GM18951 (cell line): ENCODE data around the gene KRTAP9-1.
"Not testable (repeated sequence)": the region's sequence is repeated elsewhere in the genome, so short reads cannot be mapped to it uniquely, and the experiment has no call there.

Experiments used
- POLR2A ChIP-seq: IDR thresholded peaks from 4 replicates; pipeline ENCODE4 v1.6.1; 2011; ENCODE audit warnings: mild to moderate bottlenecking; ENCODE audit not compliant: insufficient read length, insufficient read depth; ENCODE audit errors: extremely low read depth
- in situ Hi-C: fragments of 300-500 bp; cut with MboI; formaldehyde crosslinking; loops from one replicate; pipeline ENCODE4 v1.12.0; 2022; ENCODE audit warnings: low sequenced_read_pairs, mixed read lengths, inconsistent platforms; ENCODE audit not compliant: unreplicated experiment

The KRTAP9-1 gene, protein sequence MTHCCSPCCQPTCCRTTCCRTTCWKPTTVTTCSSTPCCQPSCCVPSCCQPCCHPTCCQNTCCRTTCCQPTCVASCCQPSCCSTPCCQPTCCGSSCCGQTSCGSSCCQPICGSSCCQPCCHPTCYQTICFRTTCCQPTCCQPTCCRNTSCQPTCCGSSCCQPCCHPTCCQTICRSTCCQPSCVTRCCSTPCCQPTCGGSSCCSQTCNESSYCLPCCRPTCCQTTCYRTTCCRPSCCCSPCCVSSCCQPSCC

DNA sequence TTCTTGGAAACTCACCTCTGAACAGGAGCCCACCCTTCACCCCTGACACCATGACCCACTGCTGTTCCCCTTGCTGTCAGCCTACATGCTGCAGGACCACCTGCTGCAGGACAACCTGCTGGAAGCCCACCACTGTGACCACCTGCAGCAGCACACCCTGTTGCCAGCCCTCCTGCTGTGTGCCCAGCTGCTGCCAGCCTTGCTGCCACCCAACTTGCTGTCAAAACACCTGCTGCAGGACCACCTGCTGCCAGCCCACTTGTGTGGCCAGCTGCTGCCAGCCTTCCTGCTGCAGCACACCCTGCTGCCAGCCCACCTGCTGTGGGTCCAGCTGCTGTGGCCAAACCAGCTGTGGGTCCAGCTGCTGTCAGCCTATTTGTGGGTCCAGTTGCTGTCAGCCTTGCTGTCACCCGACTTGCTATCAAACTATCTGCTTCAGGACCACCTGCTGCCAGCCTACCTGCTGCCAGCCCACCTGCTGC lies at the start of gene KRTAP9-1:
KRTAP9-1 (plus strand) TSS at position 51 of the 482 bp plus-strand sequence; CDS start at position 51, 0 bp downstream.
- in situ Hi-C loops: not testable (repeated sequence)

DNA sequence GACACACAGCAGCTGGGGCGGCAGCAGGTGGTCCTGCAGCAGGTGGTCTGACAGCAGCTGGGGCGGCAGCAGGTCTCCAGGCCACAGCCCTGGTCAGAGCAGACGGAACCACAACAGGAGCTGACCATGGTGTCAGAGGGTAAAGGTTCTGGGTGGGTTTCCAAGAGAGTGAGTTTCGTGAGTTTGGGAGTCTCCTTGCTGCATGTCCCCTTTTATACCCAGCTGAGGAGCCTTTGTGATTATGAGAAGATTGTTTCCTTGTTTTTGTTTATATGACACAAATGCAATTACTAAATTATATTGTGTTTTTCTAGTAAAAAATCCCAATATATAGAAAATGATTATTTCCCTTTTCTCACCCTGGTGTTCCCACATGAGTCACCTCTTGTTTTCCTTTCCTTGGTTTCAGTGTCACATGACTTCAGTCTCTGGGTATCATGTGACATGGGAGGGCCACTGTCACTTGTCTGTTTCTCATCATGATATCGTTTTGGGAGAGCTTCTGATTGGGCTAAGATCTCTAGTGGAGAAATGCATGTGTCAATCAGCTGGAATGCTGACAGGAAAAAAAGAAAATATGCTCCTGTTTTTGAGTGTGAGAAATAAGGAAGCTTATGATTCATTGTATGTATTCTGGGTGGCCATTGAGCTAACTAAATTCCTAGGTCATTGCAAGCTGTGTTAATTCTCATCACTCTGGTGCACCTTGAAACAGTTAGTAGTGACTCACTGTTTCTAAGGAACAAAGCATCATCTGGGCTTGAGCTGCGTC lies 49.1 kb upstream of the KRTAP9-1 start, which contains the start of gene KRTAP4-6:
KRTAP4-6 (minus strand) TSS at position 185 of the 772 bp plus-strand sequence; CDS start at position 128, 57 bp downstream.
- in situ Hi-C loops: no loop called here
- TF ChIP-seq POLR2A: no peak

DNA sequence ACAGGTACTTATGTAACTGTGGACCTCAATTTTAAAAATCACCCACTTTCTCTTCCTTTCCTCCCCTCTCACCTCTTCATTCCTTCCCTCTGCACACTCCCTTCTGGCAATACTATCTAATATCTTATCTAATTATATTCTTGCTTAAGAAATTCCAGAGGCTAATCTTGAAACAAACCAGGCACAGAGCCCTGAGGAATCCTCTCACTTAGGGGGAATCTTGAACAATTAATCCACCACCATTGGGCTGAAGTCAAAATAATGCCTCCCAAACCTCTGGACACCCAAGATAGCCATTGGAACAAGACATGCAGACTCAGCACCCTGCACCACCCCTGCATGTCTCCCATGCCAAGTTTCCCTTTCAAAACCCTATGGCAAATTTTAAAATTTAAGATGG lies 48.3 kb upstream of the KRTAP9-1 start:
- no peak for TF ChIP-seq POLR2A
- in situ Hi-C loops: no loop called here

DNA sequence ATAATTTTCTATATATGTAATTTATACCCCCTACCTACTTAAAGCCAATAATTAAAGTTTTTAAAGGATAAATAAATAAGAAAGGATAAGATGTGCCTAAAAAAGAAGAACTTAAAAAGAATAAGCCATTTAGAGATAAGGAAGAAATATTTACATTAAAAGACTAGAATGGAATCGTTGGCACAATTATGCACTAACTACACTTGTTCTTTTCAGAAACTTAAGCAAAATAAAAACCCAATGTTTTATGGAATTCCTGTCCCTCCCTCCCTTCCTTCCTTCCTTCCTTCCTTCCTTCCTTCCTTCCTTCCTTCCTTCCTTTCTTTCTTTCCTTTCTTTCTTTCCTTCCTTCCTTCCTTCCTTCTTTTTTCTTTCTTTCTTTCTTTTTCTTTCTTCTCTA lies 44.8 kb upstream of the KRTAP9-1 start:
- in situ Hi-C loops: no loop called here
- TF ChIP-seq POLR2A: no peak

DNA sequence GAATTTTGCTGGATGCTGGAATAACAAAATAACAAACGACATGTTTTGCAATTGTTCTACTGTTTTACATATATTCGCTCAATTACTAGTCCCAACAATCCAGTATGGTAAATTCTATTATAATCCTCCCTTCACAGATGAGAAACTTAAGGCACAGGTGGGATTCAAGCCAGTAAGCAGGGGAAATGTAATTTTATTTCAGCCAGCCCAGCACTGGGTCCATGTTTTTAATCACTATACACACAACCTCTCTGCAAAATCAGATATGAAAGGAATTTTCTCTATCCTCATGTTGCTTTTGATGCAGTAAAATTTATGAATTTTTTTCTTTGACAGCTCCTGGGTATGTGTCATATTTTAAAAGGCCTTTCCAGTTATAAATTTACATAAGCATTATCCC lies 44.4 kb upstream of the KRTAP9-1 start:
- in situ Hi-C loops: no loop called here
- TF ChIP-seq POLR2A: no peak

DNA sequence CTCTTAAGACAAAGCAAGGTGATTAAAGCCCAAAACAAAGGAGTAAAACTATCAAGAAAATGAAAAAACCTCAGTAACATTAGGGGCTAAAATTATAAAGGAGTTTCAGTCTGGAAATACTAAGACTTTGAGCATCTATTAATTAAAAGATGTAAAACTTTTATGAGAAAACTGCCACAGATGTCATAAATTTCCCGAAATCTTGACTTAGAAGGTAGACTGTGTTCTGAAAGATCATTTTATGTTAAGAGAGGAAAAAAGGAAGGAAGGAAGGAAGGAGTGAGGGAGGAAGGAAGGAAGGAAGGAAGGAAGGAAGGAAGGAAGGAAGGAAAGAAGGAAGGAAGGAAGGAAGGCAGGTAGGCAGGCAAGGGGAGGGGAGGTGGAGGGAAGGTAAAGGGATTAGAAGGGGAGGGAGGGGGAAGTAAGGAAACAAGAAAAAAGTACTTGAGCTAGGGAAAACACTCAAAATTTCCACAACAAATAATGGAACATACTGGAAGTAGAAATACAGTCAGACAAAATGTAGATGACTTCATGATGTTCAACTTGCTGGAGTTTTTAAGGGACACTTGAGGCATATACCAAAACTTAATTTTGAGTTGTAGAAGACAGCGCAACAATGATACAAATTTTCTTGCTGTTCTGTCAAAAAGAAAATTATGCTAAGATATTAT lies 42.0 kb upstream of the KRTAP9-1 start:
- TF ChIP-seq POLR2A: no peak
- in situ Hi-C loops: no loop called here

DNA sequence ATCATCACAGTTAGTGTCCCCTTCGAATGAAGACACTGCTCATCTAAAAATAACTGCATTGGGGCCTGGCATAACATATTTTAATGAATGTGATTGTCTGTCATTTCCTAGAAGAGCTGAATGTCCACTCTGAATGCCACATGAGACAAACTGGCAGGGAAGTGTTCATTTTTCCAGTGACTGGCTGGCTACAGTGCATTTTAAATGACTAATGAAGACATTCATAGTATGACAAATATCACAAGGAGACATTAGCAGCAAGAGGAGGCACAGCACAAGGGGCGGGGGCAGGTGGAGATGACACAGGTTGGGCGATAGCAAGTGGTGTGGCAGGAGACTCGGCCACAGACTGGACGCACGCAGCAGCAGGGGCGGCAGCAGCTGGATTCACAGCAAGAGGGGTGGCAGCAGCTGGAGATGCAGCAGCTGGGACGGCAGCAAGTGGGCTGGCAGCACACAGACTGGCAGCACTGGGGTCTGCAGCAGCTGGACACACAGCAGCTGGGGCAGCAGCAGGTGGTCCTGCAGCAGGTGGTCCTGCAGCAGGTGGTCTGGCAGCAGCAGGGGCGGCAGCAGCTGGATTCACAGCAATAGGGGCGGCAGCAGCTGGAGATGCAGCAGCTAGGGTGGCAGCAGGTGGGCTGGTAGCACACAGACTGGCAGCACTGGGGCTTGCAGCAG lies 40.6 kb upstream of the KRTAP9-1 start:
- in situ Hi-C loops: not testable (repeated sequence)

DNA sequence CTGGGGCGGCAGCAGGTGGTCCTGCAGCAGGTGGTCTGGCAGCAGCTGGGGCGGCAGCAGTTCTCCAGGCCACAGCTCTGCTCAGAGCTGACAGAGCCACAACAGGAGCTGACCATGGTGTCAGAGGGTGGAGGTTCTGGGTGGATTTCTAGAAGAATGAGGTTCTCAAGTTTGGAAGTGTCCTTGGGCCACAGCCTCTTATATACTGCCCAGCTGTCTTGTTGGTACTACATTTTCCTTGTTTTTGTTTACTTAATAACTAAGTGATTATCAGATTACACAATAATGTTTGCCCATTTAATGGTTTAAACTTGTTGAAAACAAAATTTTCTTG lies 40.1 kb upstream of the KRTAP9-1 start, which contains the start of gene KRTAP4-5:
KRTAP4-5 (minus strand) TSS at position 174 of the 334 bp plus-strand sequence; CDS start at position 116, 58 bp downstream.
- in situ Hi-C loops: no loop called here
- no peak for TF ChIP-seq POLR2A

DNA sequence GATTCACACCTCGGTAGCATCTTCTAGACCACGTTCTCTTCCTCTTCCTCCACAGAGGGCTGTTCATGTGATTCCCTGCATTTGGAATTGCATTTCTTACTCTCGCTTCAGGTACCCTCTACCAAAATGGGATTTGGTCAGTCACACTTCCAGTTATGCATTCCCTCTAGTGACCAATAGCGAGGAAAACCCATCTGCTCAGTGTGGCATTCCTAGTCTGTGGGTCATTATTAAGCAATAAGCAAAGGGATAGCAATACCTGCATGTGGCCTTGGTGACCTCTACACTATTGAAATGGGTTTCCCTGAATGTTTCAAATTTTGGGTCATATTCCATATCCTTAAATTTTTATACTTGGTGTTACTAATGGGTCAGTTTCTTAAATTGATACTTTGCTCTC lies 39.7 kb upstream of the KRTAP9-1 start:
- in situ Hi-C loops: no loop called here
- TF ChIP-seq POLR2A: no peak

DNA sequence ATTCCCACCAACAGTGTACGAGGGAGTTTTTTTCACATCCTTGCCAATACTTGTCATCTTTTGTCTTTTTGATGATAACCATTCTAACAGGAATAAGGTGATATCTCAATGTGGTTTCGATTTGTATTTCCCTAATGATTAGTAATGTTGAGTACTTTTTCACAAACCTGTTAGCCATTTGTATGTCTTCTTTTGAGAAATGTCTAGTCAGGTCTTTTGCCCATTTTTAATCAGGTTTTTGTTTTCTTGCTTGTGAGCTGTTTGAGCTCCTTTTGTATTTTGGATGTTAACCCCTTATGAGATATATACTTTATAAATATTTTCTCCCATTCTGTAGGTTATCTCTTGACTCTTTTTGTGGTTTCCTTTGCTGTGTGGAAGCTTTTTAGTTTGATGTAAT lies 38.2 kb upstream of the KRTAP9-1 start:
- in situ Hi-C loops: no loop called here
- no peak for TF ChIP-seq POLR2A

DNA sequence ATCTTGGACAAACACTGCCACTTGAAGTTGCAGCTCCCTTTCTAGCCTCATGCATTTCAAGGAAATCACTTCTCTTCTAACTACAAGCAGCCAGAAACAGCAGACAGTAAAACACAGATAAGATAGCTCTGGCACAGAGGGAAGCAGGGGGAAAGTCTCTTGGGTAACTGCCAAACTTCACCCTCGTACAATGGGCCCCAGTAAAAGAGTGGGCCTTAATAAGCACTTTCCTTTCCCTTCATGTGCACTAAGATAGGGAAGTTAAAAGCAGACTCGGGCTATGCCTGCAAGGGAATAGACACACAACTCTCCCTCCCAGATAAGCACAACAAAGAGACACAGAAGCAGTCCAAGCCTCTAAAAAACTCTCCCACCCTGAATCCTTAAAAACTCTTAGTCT lies 35.8 kb upstream of the KRTAP9-1 start:
- no peak for TF ChIP-seq POLR2A
- in situ Hi-C loops: no loop called here

DNA sequence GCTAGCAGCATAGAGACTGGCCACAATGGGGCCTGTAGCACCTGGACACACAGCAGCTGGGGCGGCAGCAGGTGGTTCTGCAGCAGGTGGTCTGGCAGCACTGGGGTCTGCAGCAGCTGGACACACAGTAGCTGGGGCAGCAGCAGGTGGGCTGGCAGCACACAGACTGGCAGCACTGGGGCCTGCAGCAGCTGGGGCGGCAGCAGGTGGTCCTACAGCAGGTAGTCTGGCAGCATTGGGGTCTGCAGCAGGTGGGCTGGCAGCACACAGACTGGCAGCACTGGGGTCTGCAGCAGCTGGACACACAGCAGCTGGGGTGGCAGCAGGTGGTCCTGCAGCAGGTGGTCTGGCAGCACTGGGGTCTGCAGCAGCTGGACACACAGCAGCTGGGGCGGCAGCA lies 29.5 kb upstream of the KRTAP9-1 start:
- in situ Hi-C loops: not testable (repeated sequence)

DNA sequence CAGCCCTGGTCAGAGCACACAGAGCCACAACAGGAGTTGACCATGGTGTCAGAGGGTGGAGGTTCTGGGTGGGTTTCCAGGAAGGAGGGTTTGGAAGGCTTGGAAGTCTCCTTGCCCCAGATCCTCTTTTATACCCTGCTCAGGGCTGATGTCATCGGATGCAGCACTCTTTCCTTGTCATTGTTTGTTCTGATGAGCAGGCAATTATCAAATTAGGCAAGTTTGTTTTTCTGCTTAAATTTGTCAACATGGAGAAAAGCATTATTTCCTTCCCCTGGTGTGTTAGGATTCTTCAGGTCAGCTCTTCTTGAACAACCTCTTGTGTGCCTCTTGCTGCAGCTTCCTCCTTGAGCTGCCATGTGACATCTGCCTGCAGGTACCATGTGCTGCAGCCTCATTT lies 29.0 kb upstream of the KRTAP9-1 start, which contains the start of gene KRTAP4-4:
KRTAP4-4 (minus strand) TSS at position 101 of the 400 bp plus-strand sequence; CDS start at position 44, 57 bp downstream.
- in situ Hi-C loops: no loop called here
- no peak for TF ChIP-seq POLR2A
